HEK293 (cell line): ENCODE measurements around the gene PKIG.
A peak's percentile ranks its signal among the peaks of the same experiment; 100 is the strongest.

Source experiments
- CTCF ChIA-PET: fragments of 350-600 bp; formaldehyde crosslinking; extraction: SDS; loops from one replicate; lab custom pipeline; 2021; ENCODE audit warnings: antibody characterized with exemption; lab: Yijun Ruan, JAX
- POLR2A ChIA-PET: fragments of 300-600 bp; formaldehyde crosslinking; extraction: SDS; loops from one replicate; lab custom pipeline; 2020; ENCODE audit warnings: antibody characterized with exemption, inconsistent platforms; lab: Yijun Ruan, JAX
- H3K27ac ChIP-seq: fragments of 200-500 bp; sonication (Bioruptor generic); 2 replicates; pipeline ENCODE4 v1.5.1; 2014; ENCODE audit warnings: low read depth, low read length, control low read depth, inconsistent platforms; ENCODE audit errors: extremely low read depth
- H3K36me3 ChIP-seq, 2 experiments: fragments of 200-500 bp in 1 of 2; sonication (Bioruptor generic) in 1 of 2; 1 replicate in 1 of 2; 2 replicates in 1 of 2; pipeline ENCODE4 v1.5.1; 2014 to 2017; ENCODE audit warnings: inconsistent platforms in 2 of 2, low read length in 2 of 2; ENCODE audit not compliant: control insufficient read depth in 2 of 2, insufficient read depth in 1 of 2
- H3K4me1 ChIP-seq: fragments of 200-500 bp; sonication (Bioruptor generic); 2 replicates; pipeline ENCODE4 v1.5.1; 2014; ENCODE audit warnings: mild to moderate bottlenecking, low read length, inconsistent platforms; ENCODE audit not compliant: control insufficient read depth, insufficient read depth
- H3K4me3 ChIP-seq: 2 replicates; pipeline ENCODE4 v1.5.1; 2011; ENCODE audit warnings: low read depth, mild to moderate bottlenecking, control low read depth, low read length, moderate library complexity
- H3K9me3 ChIP-seq: fragments of 200-500 bp; sonication (Bioruptor generic); 2 replicates; pipeline ENCODE4 v1.5.1; 2014; ENCODE audit warnings: low read depth, low read length, inconsistent platforms; ENCODE audit not compliant: control insufficient read depth, insufficient read depth
- EGR2 ChIP-seq: fragments of 450-650 bp; formaldehyde crosslinking; IDR thresholded peaks from 2 replicates; pipeline ENCODE4 v1.5.1; 2016; ENCODE audit warnings: low read depth, missing biosample characterization, missing genetic modification characterization
- PATZ1 ChIP-seq: fragments of 450-650 bp; formaldehyde crosslinking; IDR thresholded peaks from 2 replicates; pipeline ENCODE4 v1.5.1; 2016; ENCODE audit warnings: missing biosample characterization, missing genetic modification characterization
- PRDM4 ChIP-seq: fragments of 450-650 bp; formaldehyde crosslinking; IDR thresholded peaks from 2 replicates; pipeline ENCODE4 v1.5.1; 2017; ENCODE audit warnings: missing biosample characterization, missing genetic modification characterization
- REST ChIP-seq: fragments of 450-650 bp; formaldehyde crosslinking; IDR thresholded peaks from 2 replicates; pipeline ENCODE4 v1.5.1; 2016; ENCODE audit warnings: missing biosample characterization, missing genetic modification characterization
- SETDB1 ChIP-seq: IDR thresholded peaks from one replicate; pipeline ENCODE4 v1.6.1; 2017; ENCODE audit warnings: mild to moderate bottlenecking, low read length, moderate library complexity, mixed read lengths; ENCODE audit not compliant: insufficient read length
- ZBTB17 ChIP-seq: fragments of 450-650 bp; formaldehyde crosslinking; IDR thresholded peaks from 2 replicates; pipeline ENCODE4 v1.5.1; 2016; ENCODE audit warnings: missing biosample characterization, missing genetic modification characterization
- ZFHX2 ChIP-seq: fragments of 450-650 bp; formaldehyde crosslinking; conservative IDR thresholded peaks from 2 replicates; pipeline ENCODE4 v1.5.1; 2016; ENCODE audit warnings: missing biosample characterization, missing genetic modification characterization
- ZNF155 ChIP-seq: fragments of 450-650 bp; formaldehyde crosslinking; IDR thresholded peaks from 2 replicates; pipeline ENCODE4 v1.5.1; 2016; ENCODE audit warnings: missing biosample characterization, missing genetic modification characterization
- ZNF211 ChIP-seq: fragments of 450-650 bp; formaldehyde crosslinking; IDR thresholded peaks from 2 replicates; pipeline ENCODE4 v1.5.1; 2016; ENCODE audit warnings: low read depth, missing biosample characterization, missing genetic modification characterization
- ZNF266 ChIP-seq: fragments of 450-650 bp; formaldehyde crosslinking; IDR thresholded peaks from 2 replicates; pipeline ENCODE4 v1.5.1; 2016; ENCODE audit warnings: missing biosample characterization, missing genetic modification characterization, low read depth
- ZNF394 ChIP-seq: fragments of 450-650 bp; formaldehyde crosslinking; IDR thresholded peaks from 2 replicates; pipeline ENCODE4 v1.5.1; 2016; ENCODE audit warnings: missing biosample characterization, missing genetic modification characterization, mild to moderate bottlenecking, moderate library complexity, borderline replicate concordance
- ZNF398 ChIP-seq: fragments of 450-650 bp; formaldehyde crosslinking; IDR thresholded peaks from 2 replicates; pipeline ENCODE4 v1.5.1; 2017; ENCODE audit warnings: missing biosample characterization, missing genetic modification characterization
- ZNF654 ChIP-seq: fragments of 450-650 bp; formaldehyde crosslinking; IDR thresholded peaks from 2 replicates; pipeline ENCODE4 v1.5.1; 2016; ENCODE audit warnings: low read depth, missing biosample characterization, missing genetic modification characterization
- ZNF785 ChIP-seq: fragments of 450-650 bp; formaldehyde crosslinking; IDR thresholded peaks from 2 replicates; pipeline ENCODE4 v1.5.1; 2016; ENCODE audit warnings: missing biosample characterization, missing genetic modification characterization
- ZSCAN16 ChIP-seq: fragments of 450-650 bp; formaldehyde crosslinking; IDR thresholded peaks from 2 replicates; pipeline ENCODE4 v1.5.1; 2016; ENCODE audit warnings: missing biosample characterization, missing genetic modification characterization

PKIG gene

GRCh38 chr20:44537993-44538392 is 44.4 kb upstream of the PKIG start:
- TF ChIP-seq PRDM4 (no peak), ZNF654 (no peak), ZNF398 (tag by site-specific recombination) (no peak), ZNF266 (tag by site-specific recombination) (no peak), ZNF394 (tag by site-specific recombination) (no peak), ZBTB17 (no peak), ZNF785 (no peak), ZNF211 (no peak), SETDB1 (no peak), ZNF155 (tag by site-specific recombination) (no peak), ZSCAN16 (no peak), REST (no peak), PATZ1 (tag by site-specific recombination) (no peak)
- Histone ChIP-seq H3K36me3 (no peaks in the 10 kb centered on the region), H3K9me3 (no peaks in the 10 kb centered on the region), H3K4me1 (peaks cover 2% of the 10 kb centered on the region; the same call in 1 of the 2 replicates), H3K4me3 (no peak overlapping the region), H3K27ac (no peak overlapping the region)
- ChIA-PET POLR2A (no interaction called here), CTCF (interaction anchor here (0.6 to 1.3 kb wide), 4 partner anchors 9 to 131 kb away, joined by 3 to 4 read pairs (median 4); no protein-coding TSS in a partner anchor)

- no peaks in the 10 kb centered on the region for H3K9me3 ChIP-seq
- POLR2A ChIA-PET: interaction anchor here (1.2 kb wide), 1 partner anchor 65 kb away, joined by 3 read pairs; the partner anchor contains the start of gene TTPAL
- CTCF ChIA-PET: no interaction called here
- H3K36me3 ChIP-seq: no peaks in the 10 kb centered on the region
- no peak overlapping the region for H3K27ac ChIP-seq
- TF ChIP-seq ZFHX2 (tag by site-specific recombination): peak; percentile 57
- TF ChIP-seq EGR2 (tag by site-specific recombination): peak; percentile 24; the same call in 1 of the 2 replicates
- TF ChIP-seq ZNF155 (tag by site-specific recombination): no peak
- no peak overlapping the region for H3K4me3 ChIP-seq
- no peaks in the 10 kb centered on the region for H3K4me1 ChIP-seq
Observed at GRCh38 chr20:44540834-44541233, 41.5 kb upstream of the PKIG start.
